Stimulated activated CD4-positive, alpha-beta T cell treated with anti-CD3 and anti-CD28 coated beads, Interleukin-15, amount 100 ng/mL, for 1 hour (primary cell): ENCODE data around the gene LILRA2.
"Not testable (repeated sequence)": the region's sequence is repeated elsewhere in the genome, so short reads cannot be mapped to it uniquely, and the experiment has no call there.

Experiments
- DNase-seq, 2 donors: peaks; one replicate each; pipeline ENCODE4 v3.0.0-alpha.2; 2020; ENCODE audit warnings: low read depth in 1 of 2, low spot score in 1 of 2

The LILRA2 gene

DNA sequence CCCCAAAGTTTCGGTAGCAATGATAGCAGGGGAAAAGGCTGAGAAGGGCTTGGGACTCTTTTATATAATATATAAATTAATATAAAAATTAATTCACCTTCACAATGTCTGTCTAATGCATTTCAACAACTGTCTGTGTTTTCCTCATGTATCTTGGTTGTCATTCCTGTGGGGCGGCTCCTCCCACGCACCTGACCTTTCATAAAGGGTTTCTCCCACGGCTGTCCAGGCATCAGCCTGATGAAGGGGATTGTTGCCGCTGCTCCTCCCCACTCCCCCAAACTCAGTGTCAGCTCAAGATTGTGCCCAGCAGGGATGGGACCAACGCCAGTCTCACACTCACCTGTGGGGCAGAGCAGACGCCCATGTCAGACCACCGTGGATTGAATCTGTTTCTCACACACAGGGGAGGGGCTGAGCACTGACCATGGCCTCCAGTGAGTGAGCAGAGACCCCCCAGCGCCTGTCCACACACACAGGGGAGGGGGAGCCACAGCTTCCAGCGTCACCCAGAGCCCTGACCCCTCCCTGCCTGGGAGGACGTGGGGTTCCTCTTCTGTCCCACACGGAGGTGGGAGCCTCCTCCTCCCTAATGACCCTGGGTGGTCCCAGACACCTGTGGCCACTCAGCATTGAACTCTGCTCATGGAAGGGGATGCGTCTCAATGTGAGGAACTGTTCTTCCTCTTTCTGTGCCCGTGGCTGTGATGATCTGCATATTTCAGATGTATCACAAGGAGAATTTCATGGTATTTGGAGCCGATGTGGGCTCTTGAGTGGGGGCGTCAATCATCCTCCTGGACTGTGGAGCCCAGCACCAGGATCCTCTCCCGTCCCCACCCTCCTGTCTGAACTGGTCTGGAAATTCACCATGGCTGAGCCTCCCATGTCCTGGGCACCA is 1.6 kb upstream of the LILRA2 start:
- not testable (repeated sequence) for DNase-seq

GRCh38 chr19:54572696-54573311 is 786 bp upstream of the LILRA2 start:
- no peak for DNase-seq

DNA sequence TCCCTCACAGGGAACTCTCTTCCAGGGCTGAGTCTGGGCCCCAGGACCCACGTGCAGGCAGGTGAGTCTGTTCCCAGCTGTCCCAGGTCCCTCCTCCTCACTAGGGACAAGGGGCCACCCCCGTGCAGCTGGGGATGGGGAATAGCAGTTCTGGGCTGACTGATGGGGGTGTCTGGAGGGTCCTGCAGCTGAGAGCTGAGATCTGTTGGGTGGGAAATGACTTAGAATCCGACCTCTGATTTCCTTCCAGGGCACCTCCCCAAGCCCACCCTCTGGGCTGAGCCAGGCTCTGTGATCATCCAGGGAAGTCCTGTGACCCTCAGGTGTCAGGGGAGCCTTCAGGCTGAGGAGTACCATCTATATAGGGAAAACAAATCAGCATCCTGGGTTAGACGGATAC is 461 bp downstream of the LILRA2 start:
- DNase-seq: no peak

- DNase-seq: no peak
Measured at GRCh38 chr19:54574527-54575056, 1.0 kb downstream of the LILRA2 start.

DNA sequence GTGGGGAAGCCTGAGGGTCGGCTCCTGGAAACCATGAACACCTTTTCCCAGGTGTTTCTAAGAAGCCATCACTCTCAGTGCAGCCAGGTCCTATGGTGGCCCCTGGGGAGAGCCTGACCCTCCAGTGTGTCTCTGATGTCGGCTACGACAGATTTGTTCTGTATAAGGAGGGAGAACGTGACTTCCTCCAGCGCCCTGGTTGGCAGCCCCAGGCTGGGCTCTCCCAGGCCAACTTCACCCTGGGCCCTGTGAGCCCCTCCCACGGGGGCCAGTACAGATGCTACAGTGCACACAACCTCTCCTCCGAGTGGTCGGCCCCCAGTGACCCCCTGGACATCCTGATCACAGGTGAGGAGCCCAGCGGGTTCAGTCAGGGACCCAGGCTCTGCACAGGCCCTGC is 1.6 kb downstream of the LILRA2 start:
- DNase-seq: not testable (repeated sequence)

GRCh38 chr19:54576411-54576976 is 2.9 kb downstream of the LILRA2 start:
- no peak for DNase-seq

GRCh38 chr19:54577334-54577733 is 3.7 kb downstream of the LILRA2 start:
- DNase-seq: no peak

DNA sequence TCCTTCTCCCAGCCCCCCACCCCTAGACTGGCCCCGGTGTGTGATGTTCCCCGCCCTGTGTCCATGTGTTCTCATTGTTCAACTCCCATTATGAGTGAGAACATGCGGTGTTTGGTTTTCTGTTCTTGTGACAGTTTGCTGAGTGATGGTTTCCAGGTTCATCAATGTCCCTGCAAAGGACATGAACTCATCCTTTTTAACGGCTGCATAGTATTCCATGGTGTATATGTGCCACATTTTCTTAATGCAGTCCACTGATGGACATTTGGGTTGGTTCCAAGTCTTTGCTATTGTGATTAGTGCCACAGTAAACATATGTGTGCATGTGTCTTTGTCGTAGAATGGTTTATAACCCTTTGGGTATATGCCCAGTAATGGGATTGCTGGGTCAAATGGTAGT is 4.7 kb downstream of the LILRA2 start:
- DNase-seq: not testable (repeated sequence)

GRCh38 chr19:54586397-54586796 is 12.8 kb downstream of the LILRA2 start:
- no peak for DNase-seq

GRCh38 chr19:54587026-54587425 is 13.4 kb downstream of the LILRA2 start:
- no peak for DNase-seq

DNA sequence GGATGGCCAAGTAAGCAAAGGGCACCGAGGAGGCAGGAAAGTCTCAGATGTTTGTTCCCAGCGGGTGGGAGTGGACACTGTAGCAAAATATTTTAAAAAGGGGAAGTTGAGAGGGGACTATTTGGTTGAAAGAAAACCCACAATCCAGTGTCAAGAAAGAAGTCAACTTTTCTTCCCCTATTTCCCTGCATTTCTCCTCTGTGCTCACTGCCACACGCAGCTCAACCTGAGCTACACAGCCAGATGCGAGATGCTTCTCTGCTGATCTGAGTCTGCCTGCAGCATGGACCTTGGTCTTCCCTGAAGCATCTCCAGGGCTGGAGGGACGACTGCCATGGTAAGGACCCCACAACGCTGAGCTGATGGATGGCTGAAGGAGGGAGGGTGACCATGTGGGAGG is 19.9 kb downstream of the LILRA2 start, which contains the start of gene LILRA1:
Gene LILRA1, plus strand, starts transcription at position 188 of the 400 bp plus-strand sequence. CDS start 613 bp downstream, outside the sequence.
- DNase-seq: not testable (repeated sequence)

DNA sequence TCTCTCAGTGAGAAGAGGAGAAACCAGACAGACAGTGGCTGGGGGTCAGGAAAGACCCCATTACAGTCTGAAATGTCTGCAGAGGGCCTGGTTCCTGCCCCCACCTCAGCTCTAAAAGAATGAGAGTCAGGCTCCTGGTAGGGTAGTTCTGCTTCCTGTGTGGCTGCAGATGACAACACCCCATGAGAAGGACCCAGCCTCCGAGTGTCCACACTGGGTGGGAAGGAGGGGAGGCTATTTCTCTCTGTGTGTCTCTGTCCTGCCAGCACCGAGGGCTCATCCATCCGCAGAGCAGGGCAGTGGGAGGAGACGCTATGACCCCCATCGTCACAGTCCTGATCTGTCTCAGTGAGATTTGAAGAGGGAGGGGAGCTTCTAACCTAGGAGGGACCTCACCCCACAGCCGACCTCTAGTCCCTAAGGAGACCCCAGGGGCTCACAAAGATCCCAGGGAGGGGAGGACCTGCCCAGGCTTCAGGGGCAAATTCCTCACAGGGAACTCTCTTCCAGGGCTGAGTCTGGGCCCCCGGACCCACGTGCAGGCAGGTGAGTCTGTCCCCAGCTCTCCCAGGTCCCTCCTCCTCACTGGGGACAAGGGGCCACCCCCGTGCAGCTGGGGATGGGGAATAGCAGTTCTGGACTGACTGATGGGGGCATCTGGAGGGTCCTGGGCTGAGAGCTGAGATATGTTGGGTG is 20.5 kb downstream of the LILRA2 start:
- not testable (repeated sequence) for DNase-seq

GRCh38 chr19:54594737-54595136 is 21.1 kb downstream of the LILRA2 start:
- no peak for DNase-seq

DNA sequence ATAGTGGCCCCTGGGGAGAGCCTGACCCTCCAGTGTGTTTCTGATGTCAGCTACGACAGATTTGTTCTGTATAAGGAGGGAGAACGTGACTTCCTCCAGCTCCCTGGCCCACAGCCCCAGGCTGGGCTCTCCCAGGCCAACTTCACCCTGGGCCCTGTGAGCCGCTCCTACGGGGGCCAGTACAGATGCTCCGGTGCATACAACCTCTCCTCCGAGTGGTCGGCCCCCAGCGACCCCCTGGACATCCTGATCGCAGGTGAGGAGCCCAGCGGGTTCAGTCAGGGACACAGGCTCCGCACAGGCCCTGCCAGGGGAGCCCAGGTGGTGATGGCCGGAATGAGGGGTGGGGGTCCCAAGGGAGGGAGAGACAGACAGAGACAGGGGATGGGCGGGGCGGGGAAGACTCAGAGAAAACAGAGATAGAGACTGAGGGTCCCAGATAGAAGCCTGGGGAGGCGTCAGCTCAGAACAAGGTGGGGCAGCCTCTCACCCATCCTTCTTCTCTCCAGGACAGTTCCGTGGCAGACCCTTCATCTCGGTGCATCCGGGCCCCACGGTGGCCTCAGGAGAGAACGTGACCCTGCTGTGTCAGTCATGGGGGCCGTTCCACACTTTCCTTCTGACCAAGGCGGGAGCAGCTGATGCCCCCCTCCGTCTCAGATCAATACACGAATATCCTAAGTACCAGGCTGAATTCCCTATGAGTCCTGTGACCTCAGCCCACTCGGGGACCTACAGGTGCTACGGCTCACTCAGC is 22.3 kb downstream of the LILRA2 start:
- not testable (repeated sequence) for DNase-seq

DNA sequence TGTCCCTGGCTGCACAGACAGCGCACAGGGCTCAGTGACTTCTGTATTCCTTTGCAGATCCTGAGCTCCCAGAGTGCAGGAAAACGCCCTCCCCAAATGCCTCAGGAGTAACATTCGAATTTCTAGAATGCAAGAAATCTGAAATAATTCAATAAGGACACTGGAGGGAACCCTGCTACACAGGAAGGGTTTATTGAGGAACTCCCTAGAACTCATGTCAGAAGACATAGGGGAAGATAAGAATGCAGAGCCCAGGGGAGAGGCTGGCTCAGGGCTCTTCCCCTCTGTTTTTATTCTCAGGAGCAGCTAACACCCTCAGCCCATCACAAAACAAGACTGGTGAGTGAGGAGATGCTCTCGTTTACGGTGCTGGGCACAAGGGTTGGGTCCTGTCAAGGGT is 26.6 kb downstream of the LILRA2 start:
- no peak for DNase-seq

DNA sequence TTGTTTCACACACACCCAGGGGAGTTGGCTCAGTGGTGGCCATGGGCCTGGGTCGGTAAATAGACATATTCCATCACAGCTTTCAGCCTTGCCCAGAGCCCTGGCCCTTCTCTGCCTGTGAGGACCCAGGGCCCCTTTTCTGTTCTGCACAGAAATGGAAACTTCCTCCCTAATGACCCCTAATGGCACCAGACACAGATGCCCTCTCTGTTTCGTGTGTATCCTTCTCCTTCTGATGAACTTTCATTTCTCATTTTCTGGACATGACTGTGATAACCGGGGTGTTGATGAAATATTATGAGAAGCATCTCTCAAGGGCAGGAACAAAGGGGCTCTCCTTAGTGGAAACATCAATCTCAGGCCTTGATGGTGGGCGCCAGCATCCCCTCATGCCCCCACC is 32.6 kb downstream of the LILRA2 start:
- DNase-seq: no peak

- DNase-seq: no peak
Measured at GRCh38 chr19:54606891-54607784, 33.5 kb downstream of the LILRA2 start.

DNA sequence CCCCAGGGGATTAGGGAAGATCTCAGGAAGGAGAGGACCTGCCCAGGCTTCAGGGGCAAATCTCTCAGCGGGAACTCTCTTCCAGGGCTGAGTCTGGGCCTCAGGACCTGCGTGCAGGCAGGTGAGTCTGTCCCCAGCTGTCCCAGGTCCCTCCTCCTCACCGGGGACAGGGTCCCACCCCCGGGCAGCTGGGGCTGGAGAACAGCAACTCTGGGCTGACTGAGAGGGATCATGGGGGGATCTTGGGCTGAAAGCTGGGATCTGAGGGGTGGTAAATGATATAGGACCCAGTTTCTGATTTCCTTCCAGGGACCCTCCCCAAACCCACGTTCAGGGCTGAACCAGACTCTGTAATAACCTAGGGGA is 34.2 kb downstream of the LILRA2 start:
- no peak for DNase-seq

GRCh38 chr19:54608205-54608604 is 34.6 kb downstream of the LILRA2 start:
- no peak for DNase-seq

DNA sequence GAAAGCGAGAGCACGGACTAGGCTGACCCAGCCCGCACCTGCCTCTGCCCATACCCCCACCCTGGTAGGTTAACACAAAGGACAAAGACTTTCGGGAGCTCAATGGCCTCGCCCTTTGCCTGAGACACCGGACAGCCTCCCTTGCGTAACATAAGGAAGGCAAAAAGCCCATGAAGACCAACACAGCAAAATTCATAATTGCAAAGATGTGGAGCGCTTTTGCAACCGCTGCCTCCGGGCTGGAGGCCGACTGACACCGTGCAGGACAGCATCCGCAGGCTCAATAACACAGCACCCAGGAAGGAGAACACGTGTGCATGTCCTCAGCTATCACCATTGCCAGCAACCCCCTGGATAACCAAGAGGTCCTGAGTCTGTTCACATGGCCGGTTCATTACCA is 35.2 kb downstream of the LILRA2 start:
- no peak for DNase-seq
